AG04450 (cell line): Measurements from ENCODE around the gene ANKRD40CL. TPM values are rescaled to one million over a fixed set of nuclear protein-coding genes. Genes with fewer than 3 reads are reported as not detected.

ENCODE experiments used
- CTCF ChIA-PET: fragments of 300-600, 350-600 bp; formaldehyde crosslinking; extraction: SDS; loops from one replicate; lab custom pipeline; 2022; ENCODE audit warnings: antibody characterized with exemption, inconsistent platforms; lab: Charles Lee
- POLR2A ChIA-PET: fragments of 350-600 bp; formaldehyde crosslinking; extraction: SDS; loops from one replicate; lab custom pipeline; 2021; ENCODE audit warnings: antibody characterized with exemption, inconsistent platforms; lab: Yijun Ruan, JAX
- DNase-seq: peaks from one replicate; pipeline ENCODE4 v3.0.0-alpha.2; 2011; ENCODE audit warnings: low read depth, low spot score
- H3K27ac ChIP-seq: one replicate; pipeline ENCODE4 v1.5.1; 2012; ENCODE audit warnings: low read depth, low read length, control low read depth
- H3K27me3 ChIP-seq: one replicate; pipeline ENCODE4 v1.6.0; 2012; ENCODE audit warnings: low read length; ENCODE audit not compliant: control insufficient read depth, insufficient read depth
- H3K4me3 ChIP-seq: 2 replicates; pipeline ENCODE4 v1.5.1; 2011; ENCODE audit warnings: mild to moderate bottlenecking, low read depth, low read length, control low read depth
- H3K9me3 ChIP-seq: 2 replicates; pipeline ENCODE4 v1.5.1; 2012; ENCODE audit warnings: low read length; ENCODE audit not compliant: control insufficient read depth, insufficient read depth
- CTCF ChIP-seq: IDR thresholded peaks from 2 replicates; pipeline ENCODE4 v1.5.1; 2011; ENCODE audit warnings: low read depth, low read length, control low read depth, inconsistent platforms
- polyA plus RNA-seq: library from polyadenylated mRNA; depleted of rRNA; stranded (reverse); fragments of >200 nt; gene quantifications from 2 replicates; pipeline ENCODE4 v1.2.3, GENCODE V29; 2011

ANKRD40CL gene
- polyA plus RNA-seq, 1 experiment: not detected

DNA sequence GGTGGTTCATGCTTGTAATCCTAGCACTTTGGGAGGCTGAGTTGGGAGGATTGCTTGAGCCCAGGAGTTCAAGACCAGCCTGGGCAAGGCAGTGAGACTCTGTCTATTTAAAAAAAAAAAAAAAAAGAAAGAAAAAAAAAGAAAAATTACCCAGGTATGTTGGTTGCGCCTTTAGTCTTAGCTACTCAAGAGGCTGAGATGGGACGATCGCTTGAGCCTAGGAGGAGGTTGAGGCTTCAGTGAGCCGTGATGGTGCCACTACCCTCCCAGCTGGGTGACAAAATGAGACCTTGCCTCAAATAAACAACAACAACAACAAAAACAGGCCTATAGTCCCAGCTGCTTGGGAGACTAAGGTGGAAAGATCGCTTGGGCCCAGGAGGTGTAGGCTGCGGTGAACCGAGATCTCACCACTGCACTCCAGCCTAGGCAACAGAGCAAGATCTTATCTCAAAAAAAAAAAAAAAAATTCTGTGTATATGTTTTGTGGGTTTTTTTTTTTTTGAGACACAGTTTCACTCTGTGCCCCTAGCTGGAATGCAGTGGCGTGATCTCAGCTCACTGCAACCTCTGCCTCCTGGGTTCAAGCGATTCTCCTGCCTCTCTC is 12.5 kb upstream of the ANKRD40CL start:
- Histone ChIP-seq H3K27ac (no peak overlapping the region), H3K9me3 (no peaks in the 10 kb centered on the region), H3K4me3 (no peak overlapping the region), H3K27me3 (peaks cover 5% of the 10 kb centered on the region)
- DNase-seq: no peak
- no peak for TF ChIP-seq CTCF
- ChIA-PET POLR2A (interaction anchor here (0.7 kb wide), 1 partner anchor 87 kb away, joined by 4 read pairs; the partner anchor contains the start of gene TOB1), CTCF (interaction anchor here (0.7 to 1.4 kb wide), 3 partner anchors 62 to 177 kb away, joined by 3 to 6 read pairs (median 4); no protein-coding TSS in a partner anchor)

GRCh38 chr17:50778988-50779387 is 11.7 kb upstream of the ANKRD40CL start:
- ChIA-PET CTCF (interaction anchor here (0.7 to 1.4 kb wide), 2 partner anchors 63 to 178 kb away, joined by 3 to 6 read pairs; no protein-coding TSS in a partner anchor), POLR2A (interaction anchor here (0.7 kb wide), 1 partner anchor 87 kb away, joined by 4 read pairs; the partner anchor contains the start of gene TOB1)
- Histone ChIP-seq H3K27ac (no peak overlapping the region), H3K27me3 (peaks cover 5% of the 10 kb centered on the region), H3K9me3 (no peaks in the 10 kb centered on the region), H3K4me3 (no peak overlapping the region)
- DNase-seq: no peak
- no peak for TF ChIP-seq CTCF

DNA sequence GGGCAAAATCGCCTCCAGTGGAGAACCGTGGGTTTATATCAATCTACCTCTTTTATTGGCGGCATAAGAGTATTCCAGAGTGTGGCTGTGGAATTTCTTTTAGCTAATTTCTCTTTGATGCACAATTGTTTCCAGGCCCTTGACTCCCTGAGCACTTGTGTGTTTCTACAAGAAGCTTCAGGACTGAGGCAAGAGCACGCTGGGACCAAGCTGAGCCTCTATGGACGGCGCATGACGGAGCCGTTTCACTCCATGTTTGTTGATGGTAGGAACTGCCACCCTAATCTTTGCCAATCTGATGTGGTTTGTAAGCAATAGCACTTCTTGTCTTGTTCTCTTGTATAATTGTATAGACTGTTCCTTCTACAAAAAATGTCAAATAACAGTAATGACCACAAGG is 11.2 kb upstream of the ANKRD40CL start:
- Histone ChIP-seq H3K4me3 (no peak overlapping the region), H3K27ac (no peak overlapping the region), H3K9me3 (no peaks in the 10 kb centered on the region), H3K27me3 (peaks cover 5% of the 10 kb centered on the region)
- no peak for TF ChIP-seq CTCF
- ChIA-PET CTCF (interaction anchor here (1.4 kb wide), 1 partner anchor 64 kb away, joined by 6 read pairs; no protein-coding TSS in a partner anchor), POLR2A (no interaction called here)
- DNase-seq: no peak

DNA sequence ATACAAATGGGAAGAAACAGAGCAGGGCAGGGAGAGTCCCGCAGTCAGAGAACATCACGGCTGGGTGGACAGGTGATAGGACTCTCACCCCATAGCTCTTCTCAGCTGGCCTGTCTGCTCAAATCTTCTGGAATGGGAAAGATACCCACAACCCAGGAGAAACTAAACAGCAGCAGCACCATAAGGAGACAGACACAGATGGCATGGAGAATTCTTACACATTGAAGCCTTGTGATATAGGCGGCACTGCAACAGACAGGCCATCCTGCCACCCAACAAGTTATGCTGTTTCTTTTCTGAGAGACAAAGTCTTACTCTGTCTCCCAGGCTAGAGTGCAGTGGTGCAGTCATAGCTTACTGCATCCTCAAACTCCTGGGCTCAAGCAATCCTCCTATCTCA is 8.6 kb upstream of the ANKRD40CL start:
- CTCF ChIA-PET: no interaction called here
- Histone ChIP-seq H3K27ac (no peak overlapping the region), H3K9me3 (no peaks in the 10 kb centered on the region), H3K4me3 (no peak overlapping the region), H3K27me3 (peaks cover 5% of the 10 kb centered on the region)
- POLR2A ChIA-PET: interaction anchor here (0.7 kb wide), 1 partner anchor 18 kb away, joined by 3 read pairs; no protein-coding TSS in a partner anchor
- DNase-seq: no peak
- no peak for TF ChIP-seq CTCF

DNA sequence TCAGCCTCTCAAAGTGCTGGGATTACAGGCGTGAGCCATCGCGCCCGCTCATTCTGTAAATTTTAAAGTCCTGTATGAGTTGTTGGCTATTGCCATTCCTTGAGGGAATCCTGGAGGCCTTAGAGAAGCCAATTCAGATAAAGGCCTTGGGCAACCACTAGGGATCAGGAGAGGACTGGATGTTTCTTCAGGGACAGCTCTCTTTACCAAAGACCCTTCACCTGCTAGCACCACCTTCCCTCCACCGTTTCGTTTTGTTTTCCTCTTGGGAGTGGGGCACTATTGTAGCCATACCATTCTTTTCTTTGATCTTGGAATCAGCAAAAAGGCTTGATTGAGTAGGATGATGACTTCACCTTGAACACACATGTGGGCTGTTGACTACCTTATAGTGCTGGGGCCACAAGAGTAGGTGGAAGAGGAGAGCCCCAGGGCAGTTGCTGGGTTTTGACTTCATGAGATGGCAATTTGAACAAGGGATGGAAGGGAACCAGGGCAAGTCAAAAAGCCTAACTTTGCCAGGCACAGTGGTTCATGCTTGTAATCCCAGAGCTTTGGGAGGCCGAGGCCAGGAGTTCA is 7.0 kb upstream of the ANKRD40CL start:
- ChIA-PET POLR2A (no interaction called here), CTCF (no interaction called here)
- Histone ChIP-seq H3K4me3 (no peak overlapping the region), H3K27me3 (peaks cover 5% of the 10 kb centered on the region), H3K9me3 (no peaks in the 10 kb centered on the region), H3K27ac (no peak overlapping the region)
- no peak for DNase-seq
- no peak for TF ChIP-seq CTCF
